ENCODE measurements around the gene CCNYL1.

DNA sequence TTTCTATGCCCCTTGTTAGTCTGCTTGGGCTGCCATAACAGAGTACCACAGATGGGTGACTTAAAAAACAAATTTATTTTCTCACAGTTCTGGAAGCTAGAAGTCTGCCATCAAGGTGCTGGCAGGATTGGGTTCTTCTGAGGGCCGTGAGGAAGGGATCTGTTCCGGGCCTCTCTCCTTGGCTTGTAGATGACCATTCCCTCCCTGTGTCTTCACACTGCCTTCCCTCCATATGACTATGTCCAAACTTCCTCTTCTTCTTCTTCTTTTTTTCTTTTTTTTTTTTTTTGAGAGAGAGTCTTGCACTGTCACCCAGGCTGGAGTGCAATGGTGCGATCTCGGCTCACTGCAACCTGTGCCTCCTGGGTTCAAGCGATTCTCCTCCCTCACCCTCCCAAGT is 13.1 kb upstream of the CCNYL1 start:
- TF ChIP-seq, protein P1, sequence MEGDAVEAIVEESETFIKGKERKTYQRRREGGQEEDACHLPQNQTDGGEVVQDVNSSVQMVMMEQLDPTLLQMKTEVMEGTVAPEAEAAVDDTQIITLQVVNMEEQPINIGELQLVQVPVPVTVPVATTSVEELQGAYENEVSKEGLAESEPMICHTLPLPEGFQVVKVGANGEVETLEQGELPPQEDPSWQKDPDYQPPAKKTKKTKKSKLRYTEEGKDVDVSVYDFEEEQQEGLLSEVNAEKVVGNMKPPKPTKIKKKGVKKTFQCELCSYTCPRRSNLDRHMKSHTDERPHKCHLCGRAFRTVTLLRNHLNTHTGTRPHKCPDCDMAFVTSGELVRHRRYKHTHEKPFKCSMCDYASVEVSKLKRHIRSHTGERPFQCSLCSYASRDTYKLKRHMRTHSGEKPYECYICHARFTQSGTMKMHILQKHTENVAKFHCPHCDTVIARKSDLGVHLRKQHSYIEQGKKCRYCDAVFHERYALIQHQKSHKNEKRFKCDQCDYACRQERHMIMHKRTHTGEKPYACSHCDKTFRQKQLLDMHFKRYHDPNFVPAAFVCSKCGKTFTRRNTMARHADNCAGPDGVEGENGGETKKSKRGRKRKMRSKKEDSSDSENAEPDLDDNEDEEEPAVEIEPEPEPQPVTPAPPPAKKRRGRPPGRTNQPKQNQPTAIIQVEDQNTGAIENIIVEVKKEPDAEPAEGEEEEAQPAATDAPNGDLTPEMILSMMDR (IDR thresholded peaks at IDR 0.05), result no peak
- no peak for TF ChIP-seq POLR2A (IDR thresholded peaks at IDR 0.05)

Data from vagina (tissue), 2 donors.